ENCODE results near the gene BLMH. TPM values are rescaled to one million over a fixed set of nuclear protein-coding genes. Genes with fewer than 3 reads are reported as not detected.

Gene BLMH
- total RNA-seq, 1 experiment from 2014 or later: 51.2 TPM

- TF ChIP-seq ZBTB33 (IDR thresholded peaks at IDR 0.05; ENCODE audit: extremely low read depth, insufficient replicate concordance, low read length): no peak
- TF ChIP-seq EZH2 (IDR thresholded peaks at IDR 0.05): no peak
- TF ChIP-seq, protein P1, sequence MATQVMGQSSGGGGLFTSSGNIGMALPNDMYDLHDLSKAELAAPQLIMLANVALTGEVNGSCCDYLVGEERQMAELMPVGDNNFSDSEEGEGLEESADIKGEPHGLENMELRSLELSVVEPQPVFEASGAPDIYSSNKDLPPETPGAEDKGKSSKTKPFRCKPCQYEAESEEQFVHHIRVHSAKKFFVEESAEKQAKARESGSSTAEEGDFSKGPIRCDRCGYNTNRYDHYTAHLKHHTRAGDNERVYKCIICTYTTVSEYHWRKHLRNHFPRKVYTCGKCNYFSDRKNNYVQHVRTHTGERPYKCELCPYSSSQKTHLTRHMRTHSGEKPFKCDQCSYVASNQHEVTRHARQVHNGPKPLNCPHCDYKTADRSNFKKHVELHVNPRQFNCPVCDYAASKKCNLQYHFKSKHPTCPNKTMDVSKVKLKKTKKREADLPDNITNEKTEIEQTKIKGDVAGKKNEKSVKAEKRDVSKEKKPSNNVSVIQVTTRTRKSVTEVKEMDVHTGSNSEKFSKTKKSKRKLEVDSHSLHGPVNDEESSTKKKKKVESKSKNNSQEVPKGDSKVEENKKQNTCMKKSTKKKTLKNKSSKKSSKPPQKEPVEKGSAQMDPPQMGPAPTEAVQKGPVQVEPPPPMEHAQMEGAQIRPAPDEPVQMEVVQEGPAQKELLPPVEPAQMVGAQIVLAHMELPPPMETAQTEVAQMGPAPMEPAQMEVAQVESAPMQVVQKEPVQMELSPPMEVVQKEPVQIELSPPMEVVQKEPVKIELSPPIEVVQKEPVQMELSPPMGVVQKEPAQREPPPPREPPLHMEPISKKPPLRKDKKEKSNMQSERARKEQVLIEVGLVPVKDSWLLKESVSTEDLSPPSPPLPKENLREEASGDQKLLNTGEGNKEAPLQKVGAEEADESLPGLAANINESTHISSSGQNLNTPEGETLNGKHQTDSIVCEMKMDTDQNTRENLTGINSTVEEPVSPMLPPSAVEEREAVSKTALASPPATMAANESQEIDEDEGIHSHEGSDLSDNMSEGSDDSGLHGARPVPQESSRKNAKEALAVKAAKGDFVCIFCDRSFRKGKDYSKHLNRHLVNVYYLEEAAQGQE (IDR thresholded peaks at IDR 0.05; ENCODE audit: low read depth): no peak
Observed at GRCh38 chr17:30210901-30211300, 80.8 kb downstream of the BLMH start (continued).

GRCh38 chr17:30210366-30210765, 81.4 kb downstream of the BLMH start:
- no TSS peak for BruUV-seq (replicated peaks)
- RAD21 ChIA-PET (ENCODE audit: low non-redundant PET in 1 of 2, low total read pairs in 2 of 2, uncharacterized antibody in 2 of 2, unreplicated experiment in 2 of 2): no interaction called here
- Histone ChIP-seq H3K79me2 (ENCODE audit: insufficient read depth, low read length) (no peaks in the 10 kb centered on the region), H3K9ac (ENCODE audit: low read length) (no peak overlapping the region), H3K9me3 (ENCODE audit: control insufficient read depth in 1 of 2, insufficient read depth in 1 of 2, low read depth in 1 of 2, low read length in 2 of 2) (no peaks in the 10 kb centered on the region), H3K9me2 (ENCODE audit: insufficient read depth) (no peaks in the 10 kb centered on the region), H4K20me1 (ENCODE audit: insufficient read depth) (no peaks in the 10 kb centered on the region), H3K4me3 (replicated peaks in 1 of 2; ENCODE audit: low read depth in 1 of 2, low read length in 2 of 2) (no peak overlapping the region), H2AFZ (ENCODE audit: low read depth, low read length, poor library complexity, severe bottlenecking) (no peak overlapping the region), H3K36me3 (ENCODE audit: control insufficient read depth in 1 of 2, insufficient read depth in 2 of 2, low read length in 2 of 2) (no peaks in the 10 kb centered on the region), H3K27me3 (ENCODE audit: insufficient read depth, low read length) (no peaks in the 10 kb centered on the region), H3K27ac (ENCODE audit: low read depth, low read length) (no peak overlapping the region), H3K4me1 (ENCODE audit: control insufficient read depth in 1 of 2, insufficient read depth in 2 of 2, low read length in 2 of 2) (no peaks in the 10 kb centered on the region), H3K4me2 (ENCODE audit: low read length) (no peak overlapping the region)
- intact Hi-C loops (cut with micrococcal nuclease): no loop called here
- DNase-seq (ENCODE audit: low read depth, low spot score): no peak
- CTCF ChIA-PET: no interaction called here
- POLR2A ChIA-PET: no interaction called here
- no peak for ATAC-seq
- no peak for TF ChIP-seq EZH2 (IDR thresholded peaks at IDR 0.05)
- TF ChIP-seq ZFX (IDR thresholded peaks at IDR 0.05): no peak
- TF ChIP-seq FOSL1 (IDR thresholded peaks at IDR 0.05; ENCODE audit: low read depth): no peak
- no peak for TF ChIP-seq JUND (IDR thresholded peaks at IDR 0.05)
- no peak for TF ChIP-seq ATF3 (IDR thresholded peaks at IDR 0.05)
- no peak for TF ChIP-seq SP1 (IDR thresholded peaks at IDR 0.05; ENCODE audit: low read depth)
- TF ChIP-seq, protein P2, sequence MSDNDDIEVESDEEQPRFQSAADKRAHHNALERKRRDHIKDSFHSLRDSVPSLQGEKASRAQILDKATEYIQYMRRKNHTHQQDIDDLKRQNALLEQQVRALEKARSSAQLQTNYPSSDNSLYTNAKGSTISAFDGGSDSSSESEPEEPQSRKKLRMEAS (IDR thresholded peaks at IDR 0.05): no peak
- TF ChIP-seq SIN3A (IDR thresholded peaks at IDR 0.05; ENCODE audit: low read depth): no peak
- TF ChIP-seq EGR1 (IDR thresholded peaks at IDR 0.05; ENCODE audit: low read depth): no peak
- TF ChIP-seq CBX3 (IDR thresholded peaks at IDR 0.05; ENCODE audit: low read depth): no peak
- TF ChIP-seq ZBTB33 (IDR thresholded peaks at IDR 0.05; ENCODE audit: extremely low read depth, insufficient replicate concordance, low read length): no peak
- no peak for TF ChIP-seq CEBPB (IDR thresholded peaks at IDR 0.05; ENCODE audit: low read depth)
- TF ChIP-seq YY1 (IDR thresholded peaks at IDR 0.05; ENCODE audit: extremely low read depth, insufficient replicate concordance, low read depth, low read length): no peak
- no peak for TF ChIP-seq POLR2AphosphoS5 (IDR thresholded peaks at IDR 0.05; ENCODE audit: low read depth, low read length)
- TF ChIP-seq, protein P3, sequence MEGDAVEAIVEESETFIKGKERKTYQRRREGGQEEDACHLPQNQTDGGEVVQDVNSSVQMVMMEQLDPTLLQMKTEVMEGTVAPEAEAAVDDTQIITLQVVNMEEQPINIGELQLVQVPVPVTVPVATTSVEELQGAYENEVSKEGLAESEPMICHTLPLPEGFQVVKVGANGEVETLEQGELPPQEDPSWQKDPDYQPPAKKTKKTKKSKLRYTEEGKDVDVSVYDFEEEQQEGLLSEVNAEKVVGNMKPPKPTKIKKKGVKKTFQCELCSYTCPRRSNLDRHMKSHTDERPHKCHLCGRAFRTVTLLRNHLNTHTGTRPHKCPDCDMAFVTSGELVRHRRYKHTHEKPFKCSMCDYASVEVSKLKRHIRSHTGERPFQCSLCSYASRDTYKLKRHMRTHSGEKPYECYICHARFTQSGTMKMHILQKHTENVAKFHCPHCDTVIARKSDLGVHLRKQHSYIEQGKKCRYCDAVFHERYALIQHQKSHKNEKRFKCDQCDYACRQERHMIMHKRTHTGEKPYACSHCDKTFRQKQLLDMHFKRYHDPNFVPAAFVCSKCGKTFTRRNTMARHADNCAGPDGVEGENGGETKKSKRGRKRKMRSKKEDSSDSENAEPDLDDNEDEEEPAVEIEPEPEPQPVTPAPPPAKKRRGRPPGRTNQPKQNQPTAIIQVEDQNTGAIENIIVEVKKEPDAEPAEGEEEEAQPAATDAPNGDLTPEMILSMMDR (IDR thresholded peaks at IDR 0.05 in 2 of 3, conservative IDR thresholded peaks at IDR 0.05 in 1 of 3; ENCODE audit: borderline replicate concordance in 1 of 3, insufficient read depth in 1 of 3, low read depth in 2 of 3, low read length in 2 of 3): no peak
